Measurements from ENCODE around the gene AGFG2.
"Not testable (repeated sequence)": the region's sequence is repeated elsewhere in the genome, so short reads cannot be mapped to it uniquely, and the experiment has no call there.

Gene AGFG2

GRCh38 chr7:100563100-100563564 lies 24.1 kb downstream of the AGFG2 start:
- Histone ChIP-seq H3K4me2 (ENCODE audit: low read depth, low read length) (no peak overlapping the region), H3K27ac (ENCODE audit: low read length) (no peak overlapping the region), H4K20me1 (ENCODE audit: insufficient read depth, low read length) (no peaks in the 10 kb centered on the region), H3K4me3 (ENCODE audit: low read length) (no peak overlapping the region), H3K36me3 (replicated peaks; ENCODE audit: insufficient read depth, low read length) (no peaks in the 10 kb centered on the region), H3K9me3 (replicated peaks; ENCODE audit: insufficient read depth, low read length) (no peaks in the 10 kb centered on the region), H3K79me2 (ENCODE audit: low read length) (no peaks in the 10 kb centered on the region), H3F3A (ENCODE audit: insufficient read depth, low read length) (no peaks in the 10 kb centered on the region), H3K9ac (ENCODE audit: low read length) (no peak overlapping the region), H2AFZ (ENCODE audit: low read length) (no peak overlapping the region), H3K27me3 (replicated peaks; ENCODE audit: insufficient read depth, low read length) (no peaks in the 10 kb centered on the region), H3K4me1 (ENCODE audit: low read length) (no peaks in the 10 kb centered on the region), H3K9me2 (replicated peaks; ENCODE audit: insufficient read depth, low read length) (no peaks in the 10 kb centered on the region)
- no peak for TF ChIP-seq EZH2 (optimal IDR thresholded peaks at IDR 0.05; ENCODE audit: low read depth, low read length)
- TF ChIP-seq CTCF (IDR thresholded peaks at IDR 0.05; ENCODE audit: low read length) = no peak
- TF ChIP-seq EZH2phosphoT487 (IDR thresholded peaks at IDR 0.05; ENCODE audit: low read length) = no peak
- DNase-seq = no peak

GRCh38 chr7:100563809-100564400 lies 24.9 kb downstream of the AGFG2 start:
- Histone ChIP-seq H3K36me3 (replicated peaks; ENCODE audit: insufficient read depth, low read length) (no peaks in the 10 kb centered on the region), H3K79me2 (ENCODE audit: low read length) (no peaks in the 10 kb centered on the region), H3K9me3 (replicated peaks; ENCODE audit: insufficient read depth, low read length) (no peaks in the 10 kb centered on the region), H3K9ac (ENCODE audit: low read length) (no peak overlapping the region), H4K20me1 (ENCODE audit: insufficient read depth, low read length) (no peaks in the 10 kb centered on the region), H3K27ac (ENCODE audit: low read length) (no peak overlapping the region), H3K27me3 (replicated peaks; ENCODE audit: insufficient read depth, low read length) (no peaks in the 10 kb centered on the region), H3K4me3 (ENCODE audit: low read length) (no peak overlapping the region), H3K9me2 (replicated peaks; ENCODE audit: insufficient read depth, low read length) (no peaks in the 10 kb centered on the region), H2AFZ (ENCODE audit: low read length) (0 out of 2 replicates have a peak overlapping the region, but pooled peaks have one; percentile 34), H3K4me2 (ENCODE audit: low read depth, low read length) (no peak overlapping the region), H3K4me1 (ENCODE audit: low read length) (no peaks in the 10 kb centered on the region), H3F3A (ENCODE audit: insufficient read depth, low read length) (no peaks in the 10 kb centered on the region)
- peak; percentile 68 for DNase-seq
- no peak for TF ChIP-seq EZH2phosphoT487 (IDR thresholded peaks at IDR 0.05; ENCODE audit: low read length)
- no peak for TF ChIP-seq EZH2 (optimal IDR thresholded peaks at IDR 0.05; ENCODE audit: low read depth, low read length)
- peak; percentile 96 for TF ChIP-seq CTCF (IDR thresholded peaks at IDR 0.05; ENCODE audit: low read length)

GRCh38 chr7:100564405-100564804 lies 25.4 kb downstream of the AGFG2 start:
- not testable (repeated sequence) for H3K4me2 ChIP-seq (ENCODE audit: low read depth, low read length); H4K20me1 ChIP-seq (ENCODE audit: insufficient read depth, low read length); H3K27ac ChIP-seq (ENCODE audit: low read length); DNase-seq; H3K9me3 ChIP-seq (replicated peaks; ENCODE audit: insufficient read depth, low read length); H2AFZ ChIP-seq (ENCODE audit: low read length); H3K9ac ChIP-seq (ENCODE audit: low read length); H3K79me2 ChIP-seq (ENCODE audit: low read length); H3K9me2 ChIP-seq (replicated peaks; ENCODE audit: insufficient read depth, low read length); H3F3A ChIP-seq (ENCODE audit: insufficient read depth, low read length); H3K4me3 ChIP-seq (ENCODE audit: low read length); H3K36me3 ChIP-seq (replicated peaks; ENCODE audit: insufficient read depth, low read length); H3K4me1 ChIP-seq (ENCODE audit: low read length); H3K27me3 ChIP-seq (replicated peaks; ENCODE audit: insufficient read depth, low read length)

- H3K27ac ChIP-seq (ENCODE audit: low read length) = no peak overlapping the region
These were observed 26.1 kb downstream of the AGFG2 start for GRCh38 chr7:100565133-100565571.

More at GRCh38 chr7:100565133-100565571, 26.1 kb downstream of the AGFG2 start:
- H3K9me2 ChIP-seq (replicated peaks; ENCODE audit: insufficient read depth, low read length) = no peaks in the 10 kb centered on the region
- no peak overlapping the region for H3K4me3 ChIP-seq (ENCODE audit: low read length)
- no peaks in the 10 kb centered on the region for H3K36me3 ChIP-seq (replicated peaks; ENCODE audit: insufficient read depth, low read length)
- H3K27me3 ChIP-seq (replicated peaks; ENCODE audit: insufficient read depth, low read length) = peaks cover 7% of the 10 kb centered on the region
- no peaks in the 10 kb centered on the region for H3F3A ChIP-seq (ENCODE audit: insufficient read depth, low read length)
- H3K9me3 ChIP-seq (replicated peaks; ENCODE audit: insufficient read depth, low read length) = no peaks in the 10 kb centered on the region
- no peaks in the 10 kb centered on the region for H3K79me2 ChIP-seq (ENCODE audit: low read length)
- H3K4me1 ChIP-seq (ENCODE audit: low read length) = no peaks in the 10 kb centered on the region
- DNase-seq = no peak
- no peak overlapping the region for H3K9ac ChIP-seq (ENCODE audit: low read length)
- no peak overlapping the region for H3K4me2 ChIP-seq (ENCODE audit: low read depth, low read length)
- no peaks in the 10 kb centered on the region for H4K20me1 ChIP-seq (ENCODE audit: insufficient read depth, low read length)
- H2AFZ ChIP-seq (ENCODE audit: low read length) = no peak overlapping the region
- TF ChIP-seq CTCF (IDR thresholded peaks at IDR 0.05; ENCODE audit: low read length) = no peak
- TF ChIP-seq EZH2 (optimal IDR thresholded peaks at IDR 0.05; ENCODE audit: low read depth, low read length) = no peak
- TF ChIP-seq EZH2phosphoT487 (IDR thresholded peaks at IDR 0.05; ENCODE audit: low read length) = no peak
